T-helper 17 cell (primary cell): ENCODE results near the gene DLK1. TPM values are rescaled to one million over a fixed set of nuclear protein-coding genes. Genes with fewer than 3 reads are reported as not detected.

Experiments used
- ATAC-seq: fragments of 150-1000 bp; cut with Tn5 transposase; 2 replicates; pipeline ENCODE4 v1.10.0; 2021; ENCODE audit warnings: mild to moderate bottlenecking, moderate library complexity
- DNase-seq, 3 donors: peaks; one replicate each; pipeline versions ENCODE4 v3.0.0 to v3.0.0-alpha.2; 2020 to 2021
- H3K9me3 ChIP-seq: one replicate; pipeline ENCODE4 v1.7.0; 2013; ENCODE audit warnings: low read length, mild to moderate bottlenecking; ENCODE audit not compliant: control insufficient read depth, poor library complexity, severe bottlenecking
- H3K27ac Mint-ChIP-seq: one replicate; pipeline ENCODE4 v1.8.0; 2022; ENCODE audit warnings: mild to moderate bottlenecking, moderate library complexity, mixed read lengths
- H3K27me3 Mint-ChIP-seq: one replicate; pipeline ENCODE4 v1.8.0; 2022; ENCODE audit warnings: mixed read lengths
- H3K36me3 Mint-ChIP-seq: one replicate; pipeline ENCODE4 v1.8.0; 2022; ENCODE audit warnings: low read depth, mixed read lengths
- H3K4me1 Mint-ChIP-seq: one replicate; pipeline ENCODE4 v1.8.0; 2022; ENCODE audit warnings: mild to moderate bottlenecking, mixed read lengths
- H3K4me3 Mint-ChIP-seq: one replicate; pipeline ENCODE4 v1.8.0; 2022; ENCODE audit warnings: mild to moderate bottlenecking, moderate library complexity, mixed read lengths
- total RNA-seq, 4 donors: library from RNA in 2 of 4; stranded (reverse) in 2 of 4; gene quantifications; one replicate each; pipeline ENCODE4 v1.2.3 and lab custom pipeline; 2022 to 2026

The DLK1 gene
- total RNA-seq, 2 donors from 2014 or later: 0.91 TPM; not detected in 1

GRCh38 chr14:100727086-100727872 lies 587 bp downstream of the DLK1 start:
- H3K9me3 ChIP-seq: no peaks in the 10 kb centered on the region
- Mint-ChIP-seq H3K27me3 (peaks cover 66% of the 10 kb centered on the region), H3K4me1 (peaks cover 4% of the 10 kb centered on the region), H3K27ac (no peak overlapping the region), H3K4me3 (no peak overlapping the region), H3K36me3 (peaks cover 5% of the 10 kb centered on the region)
- ATAC-seq (no peak), DNase-seq (no peak)

GRCh38 chr14:100727873-100728240 lies 1.2 kb downstream of the DLK1 start:
- Mint-ChIP-seq H3K27me3 (peaks cover 71% of the 10 kb centered on the region), H3K36me3 (peaks cover 5% of the 10 kb centered on the region), H3K4me3 (no peak overlapping the region), H3K4me1 (peaks cover 4% of the 10 kb centered on the region), H3K27ac (no peak overlapping the region)
- DNase-seq (no peak), ATAC-seq (no peak)
- H3K9me3 ChIP-seq: no peaks in the 10 kb centered on the region

GRCh38 chr14:100728962-100729361 lies 2.3 kb downstream of the DLK1 start:
- Mint-ChIP-seq H3K27me3 (peaks cover 69% of the 10 kb centered on the region), H3K4me1 (peaks cover 4% of the 10 kb centered on the region), H3K36me3 (peaks cover 5% of the 10 kb centered on the region), H3K4me3 (no peak overlapping the region), H3K27ac (no peak overlapping the region)
- ATAC-seq (no peak), DNase-seq (no peak)
- H3K9me3 ChIP-seq: no peaks in the 10 kb centered on the region

- Mint-ChIP-seq H3K36me3 (peaks cover 5% of the 10 kb centered on the region), H3K27me3 (peaks cover 62% of the 10 kb centered on the region), H3K27ac (no peak overlapping the region), H3K4me3 (no peak overlapping the region), H3K4me1 (peaks cover 4% of the 10 kb centered on the region)
- no peak for DNase-seq
- no peaks in the 10 kb centered on the region for H3K9me3 ChIP-seq
- no peak for ATAC-seq
These were observed 3.3 kb downstream of the DLK1 start for GRCh38 chr14:100729982-100730381.

GRCh38 chr14:100730581-100730980 lies 3.9 kb downstream of the DLK1 start:
- H3K36me3 Mint-ChIP-seq: peaks cover 5% of the 10 kb centered on the region
- peaks cover 56% of the 10 kb centered on the region for H3K27me3 Mint-ChIP-seq
- DNase-seq: no peak
- no peak overlapping the region for H3K27ac Mint-ChIP-seq
- H3K4me3 Mint-ChIP-seq: no peak overlapping the region
- no peak for ATAC-seq
- H3K9me3 ChIP-seq: no peaks in the 10 kb centered on the region
- peaks cover 4% of the 10 kb centered on the region for H3K4me1 Mint-ChIP-seq

GRCh38 chr14:100731011-100731670 lies 4.4 kb downstream of the DLK1 start:
- Mint-ChIP-seq H3K36me3 (peaks cover 5% of the 10 kb centered on the region), H3K4me1 (peaks cover 4% of the 10 kb centered on the region), H3K27ac (no peak overlapping the region), H3K27me3 (peaks cover 50% of the 10 kb centered on the region), H3K4me3 (no peak overlapping the region)
- no peak for ATAC-seq
- DNase-seq: no peak
- no peaks in the 10 kb centered on the region for H3K9me3 ChIP-seq

GRCh38 chr14:100731846-100732765 lies 5.4 kb downstream of the DLK1 start:
- Mint-ChIP-seq H3K27me3 (peaks cover 46% of the 10 kb centered on the region), H3K4me1 (peaks cover 4% of the 10 kb centered on the region), H3K36me3 (peaks cover 5% of the 10 kb centered on the region), H3K4me3 (no peak overlapping the region), H3K27ac (no peak overlapping the region)
- ATAC-seq: no peak
- no peak for DNase-seq
- no peaks in the 10 kb centered on the region for H3K9me3 ChIP-seq

- Mint-ChIP-seq H3K36me3 (peaks cover 5% of the 10 kb centered on the region), H3K27me3 (peaks cover 42% of the 10 kb centered on the region), H3K4me1 (peaks cover 4% of the 10 kb centered on the region), H3K4me3 (no peak overlapping the region), H3K27ac (no peak overlapping the region)
- DNase-seq: no peak
- no peak for ATAC-seq
- H3K9me3 ChIP-seq: no peaks in the 10 kb centered on the region
These were observed 6.0 kb downstream of the DLK1 start for GRCh38 chr14:100732766-100733100.

- peaks cover 40% of the 10 kb centered on the region for H3K27me3 Mint-ChIP-seq
- H3K36me3 Mint-ChIP-seq: peaks cover 5% of the 10 kb centered on the region
- ATAC-seq (no peak), DNase-seq (no peak)
- no peak overlapping the region for H3K4me3 Mint-ChIP-seq
- H3K27ac Mint-ChIP-seq: no peak overlapping the region
- no peaks in the 10 kb centered on the region for H3K9me3 ChIP-seq
- H3K4me1 Mint-ChIP-seq: peaks cover 4% of the 10 kb centered on the region
These were observed 6.6 kb downstream of the DLK1 start for GRCh38 chr14:100733152-100733850.

GRCh38 chr14:100734031-100734990 lies 7.6 kb downstream of the DLK1 start:
- DNase-seq (no peak), ATAC-seq (no peak)
- Mint-ChIP-seq H3K4me3 (no peak overlapping the region), H3K36me3 (no peaks in the 10 kb centered on the region), H3K27me3 (peaks cover 37% of the 10 kb centered on the region), H3K27ac (no peak overlapping the region), H3K4me1 (peaks cover 4% of the 10 kb centered on the region)
- H3K9me3 ChIP-seq: no peaks in the 10 kb centered on the region

GRCh38 chr14:100735271-100735670 lies 8.6 kb downstream of the DLK1 start:
- no peaks in the 10 kb centered on the region for H3K9me3 ChIP-seq
- Mint-ChIP-seq H3K4me3 (no peak overlapping the region), H3K36me3 (no peaks in the 10 kb centered on the region), H3K4me1 (peaks cover 4% of the 10 kb centered on the region), H3K27ac (no peak overlapping the region), H3K27me3 (peaks cover 29% of the 10 kb centered on the region)
- ATAC-seq (no peak), DNase-seq (no peak)
